MM.1S (cell line): ENCODE results near the gene NKAPL.

ENCODE experiments used
- EZH2 ChIP-seq: fragments of 300-600 bp; sonication (generic); optimal IDR thresholded peaks from 2 replicates; pipeline ENCODE3; 2017; ENCODE audit warnings: low read depth, mild to moderate bottlenecking, antibody characterized with exemption, low read length, mixed read lengths
- EZH2phosphoT487 ChIP-seq: fragments of 300-600 bp; sonication (generic); IDR thresholded peaks from 2 replicates; pipeline ENCODE4 v1.6.1; 2018; ENCODE audit warnings: antibody characterized with exemption, low read length
- TF ChIP-seq, protein P1 (sequence below): fragments of 300-600 bp; sonication (generic); IDR thresholded peaks from 2 replicates; pipeline ENCODE4 v1.5.1; 2016; ENCODE audit warnings: antibody characterized with exemption, low read length, mixed read lengths

DNA sequence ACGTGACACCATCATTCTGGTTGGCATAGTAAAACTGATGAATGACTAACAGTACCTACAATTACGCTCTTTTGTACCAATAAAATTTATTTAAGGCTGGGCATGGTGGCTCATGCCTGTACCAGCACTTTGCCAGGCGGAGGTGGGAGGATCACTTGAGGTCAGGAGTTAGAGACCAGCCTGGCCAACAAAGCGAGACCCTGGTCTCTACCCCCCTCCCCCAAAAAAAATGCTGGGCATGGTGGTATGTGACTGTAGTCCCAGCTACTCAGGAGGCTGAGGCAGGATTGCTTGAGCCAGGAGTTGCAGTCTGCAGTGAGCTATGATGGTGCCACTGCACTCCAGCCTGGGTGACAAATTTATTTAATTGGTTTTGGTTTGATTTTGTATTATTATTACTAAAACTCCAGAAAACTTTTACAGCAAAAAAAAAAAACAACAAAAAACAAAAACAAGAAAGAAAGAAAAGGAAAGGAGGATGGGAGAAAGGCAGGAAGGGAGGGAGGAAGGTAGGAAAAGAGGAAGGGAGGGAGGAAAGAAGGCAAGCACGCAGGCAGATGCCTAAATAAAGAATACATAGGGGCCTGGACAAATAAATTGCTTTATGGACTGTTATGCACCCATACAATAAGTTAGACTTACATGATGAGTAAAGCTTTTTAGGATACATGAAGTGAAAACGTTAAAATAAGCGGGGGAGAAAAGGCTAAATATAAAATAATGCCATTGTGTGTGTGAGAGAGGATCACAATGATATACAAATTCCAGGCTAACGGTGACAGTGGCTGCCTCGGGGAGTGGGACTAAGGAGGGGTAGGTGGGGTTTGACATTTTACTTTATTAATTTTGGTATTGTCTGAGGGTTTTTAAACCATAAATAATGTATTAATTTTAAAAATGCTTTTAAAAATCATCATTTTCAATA, 34.7 kb upstream of the NKAPL start:
- TF ChIP-seq, protein P1, sequence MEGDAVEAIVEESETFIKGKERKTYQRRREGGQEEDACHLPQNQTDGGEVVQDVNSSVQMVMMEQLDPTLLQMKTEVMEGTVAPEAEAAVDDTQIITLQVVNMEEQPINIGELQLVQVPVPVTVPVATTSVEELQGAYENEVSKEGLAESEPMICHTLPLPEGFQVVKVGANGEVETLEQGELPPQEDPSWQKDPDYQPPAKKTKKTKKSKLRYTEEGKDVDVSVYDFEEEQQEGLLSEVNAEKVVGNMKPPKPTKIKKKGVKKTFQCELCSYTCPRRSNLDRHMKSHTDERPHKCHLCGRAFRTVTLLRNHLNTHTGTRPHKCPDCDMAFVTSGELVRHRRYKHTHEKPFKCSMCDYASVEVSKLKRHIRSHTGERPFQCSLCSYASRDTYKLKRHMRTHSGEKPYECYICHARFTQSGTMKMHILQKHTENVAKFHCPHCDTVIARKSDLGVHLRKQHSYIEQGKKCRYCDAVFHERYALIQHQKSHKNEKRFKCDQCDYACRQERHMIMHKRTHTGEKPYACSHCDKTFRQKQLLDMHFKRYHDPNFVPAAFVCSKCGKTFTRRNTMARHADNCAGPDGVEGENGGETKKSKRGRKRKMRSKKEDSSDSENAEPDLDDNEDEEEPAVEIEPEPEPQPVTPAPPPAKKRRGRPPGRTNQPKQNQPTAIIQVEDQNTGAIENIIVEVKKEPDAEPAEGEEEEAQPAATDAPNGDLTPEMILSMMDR: no peak
- TF ChIP-seq EZH2phosphoT487 (no peak), EZH2 (no peak)
